GM21360 (cell line): ENCODE results near the gene FAF1.

Experiments
- ATAC-seq: cut with Tn5 transposase; IDR thresholded peaks from one replicate; pipeline ENCODE4 v1.9.1; 2021; ENCODE audit warnings: mild to moderate bottlenecking, moderate library complexity; ENCODE audit not compliant: unreplicated experiment

FAF1 gene

GRCh38 chr1:50521703-50522102 lies 438.4 kb downstream of the FAF1 start:
- no peak for ATAC-seq

GRCh38 chr1:50517488-50517887 lies 442.6 kb downstream of the FAF1 start:
- no peak for ATAC-seq

- ATAC-seq = no peak
Measured at GRCh38 chr1:50516056-50516455, 444.0 kb downstream of the FAF1 start.

- ATAC-seq = no peak
Measured at GRCh38 chr1:50508040-50508586, 452.0 kb downstream of the FAF1 start.

GRCh38 chr1:50505427-50505826 lies 454.6 kb downstream of the FAF1 start:
- ATAC-seq = no peak

GRCh38 chr1:50503515-50503914 lies 456.6 kb downstream of the FAF1 start:
- ATAC-seq = no peak

- ATAC-seq = no peak
Measured at GRCh38 chr1:50502147-50502546, 457.9 kb downstream of the FAF1 start.

GRCh38 chr1:50497007-50497406 lies 463.1 kb downstream of the FAF1 start:
- no peak for ATAC-seq

- no peak for ATAC-seq
Measured at GRCh38 chr1:50493710-50494109, 466.4 kb downstream of the FAF1 start.

GRCh38 chr1:50492142-50492541 lies 467.9 kb downstream of the FAF1 start:
- no peak for ATAC-seq

- ATAC-seq = no peak
Measured at GRCh38 chr1:50491142-50491541, 468.9 kb downstream of the FAF1 start.

- no peak for ATAC-seq
Measured at GRCh38 chr1:50490640-50491039, 469.4 kb downstream of the FAF1 start.

GRCh38 chr1:50488876-50489275 lies 471.2 kb downstream of the FAF1 start:
- no peak for ATAC-seq

- ATAC-seq = no peak
Measured at GRCh38 chr1:50488356-50488755, 471.7 kb downstream of the FAF1 start.

- ATAC-seq = no peak
Measured at GRCh38 chr1:50487725-50488124, 472.3 kb downstream of the FAF1 start.

- no peak for ATAC-seq
Measured at GRCh38 chr1:50481142-50481736, 478.8 kb downstream of the FAF1 start.

- no peak for ATAC-seq
Measured at GRCh38 chr1:50476800-50477199, 483.3 kb downstream of the FAF1 start.

GRCh38 chr1:50474859-50475809 lies 484.9 kb downstream of the FAF1 start:
- ATAC-seq = no peak

- no peak for ATAC-seq
Measured at GRCh38 chr1:50473513-50473912, 486.6 kb downstream of the FAF1 start.

- ATAC-seq = no peak
Measured at GRCh38 chr1:50471967-50472366, 488.1 kb downstream of the FAF1 start.

GRCh38 chr1:50462964-50463363 lies 497.1 kb downstream of the FAF1 start:
- ATAC-seq = no peak

- no peak for ATAC-seq
Measured at GRCh38 chr1:50458507-50458906, 501.6 kb downstream of the FAF1 start.
